IPS-18a (cell line): Measurements from ENCODE around the gene IFNA21.

Experiments
- H3K27ac ChIP-seq: one replicate; pipeline ENCODE4 v1.5.1; 2013; ENCODE audit warnings: low read length
- H3K27me3 ChIP-seq: one replicate; pipeline ENCODE4 v1.6.1; 2013; ENCODE audit warnings: mild to moderate bottlenecking, low read length; ENCODE audit not compliant: control insufficient read depth, insufficient read depth
- H3K36me3 ChIP-seq: one replicate; pipeline ENCODE4 v1.6.1; 2013; ENCODE audit warnings: low read depth, low read length; ENCODE audit not compliant: control insufficient read depth
- H3K4me1 ChIP-seq: one replicate; pipeline ENCODE4 v1.6.1; 2013; ENCODE audit warnings: low read depth, low read length; ENCODE audit not compliant: control insufficient read depth
- H3K4me3 ChIP-seq: one replicate; pipeline ENCODE4 v1.5.1; 2013; ENCODE audit warnings: low read length
- H3K9ac ChIP-seq: one replicate; pipeline ENCODE4 v1.6.1; 2013; ENCODE audit warnings: mild to moderate bottlenecking, low read length, moderate library complexity
- H3K9me3 ChIP-seq: one replicate; pipeline ENCODE4 v1.6.1; 2013; ENCODE audit warnings: low read depth, low read length; ENCODE audit not compliant: control insufficient read depth

The IFNA21 gene

DNA sequence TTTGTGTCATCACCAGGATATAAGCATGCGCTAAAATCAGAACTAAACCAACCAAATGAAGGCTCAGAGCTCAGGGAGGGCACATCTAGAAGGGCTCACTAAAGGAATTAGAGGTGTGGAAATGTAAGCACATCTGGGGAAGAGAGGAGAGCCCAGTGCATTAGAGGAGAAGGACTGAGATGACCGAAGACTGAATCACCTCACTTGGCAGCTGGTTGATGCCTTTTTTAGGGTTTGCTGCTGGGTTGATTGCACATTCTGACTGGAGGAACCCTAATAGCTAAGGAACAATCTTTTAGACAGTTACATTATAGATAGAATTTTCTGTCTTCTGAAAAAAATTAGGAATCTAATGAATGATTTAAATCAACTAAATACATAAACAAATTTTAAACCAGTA is 8.2 kb upstream of the IFNA21 start:
- H3K9ac ChIP-seq: no peak overlapping the region
- H3K4me3 ChIP-seq: no peak overlapping the region
- H3K4me1 ChIP-seq: no peaks in the 10 kb centered on the region
- H3K36me3 ChIP-seq: no peaks in the 10 kb centered on the region
- no peaks in the 10 kb centered on the region for H3K9me3 ChIP-seq
- H3K27ac ChIP-seq: no peak overlapping the region
- H3K27me3 ChIP-seq: no peaks in the 10 kb centered on the region

DNA sequence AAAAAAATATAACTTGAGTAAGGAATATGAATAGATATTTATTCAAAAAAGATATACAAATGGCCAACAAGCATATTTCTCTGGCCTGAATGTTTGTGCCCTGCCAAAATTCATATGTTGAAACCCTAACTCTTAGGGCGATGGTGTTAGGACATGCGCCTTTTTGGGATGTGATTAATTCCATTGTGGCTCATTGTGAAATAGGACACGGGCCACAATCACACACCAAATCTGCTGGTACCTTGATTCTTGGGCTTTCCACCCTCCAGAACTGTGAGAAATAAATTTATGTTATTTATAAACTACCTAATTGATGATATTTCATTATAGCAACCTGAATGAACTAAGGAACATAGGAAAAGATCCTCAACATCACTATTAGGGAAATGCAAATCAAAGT is 5.7 kb upstream of the IFNA21 start:
- no peaks in the 10 kb centered on the region for H3K9me3 ChIP-seq
- no peak overlapping the region for H3K9ac ChIP-seq
- H3K27me3 ChIP-seq: no peaks in the 10 kb centered on the region
- H3K4me1 ChIP-seq: no peaks in the 10 kb centered on the region
- no peaks in the 10 kb centered on the region for H3K36me3 ChIP-seq
- no peak overlapping the region for H3K4me3 ChIP-seq
- H3K27ac ChIP-seq: no peak overlapping the region

DNA sequence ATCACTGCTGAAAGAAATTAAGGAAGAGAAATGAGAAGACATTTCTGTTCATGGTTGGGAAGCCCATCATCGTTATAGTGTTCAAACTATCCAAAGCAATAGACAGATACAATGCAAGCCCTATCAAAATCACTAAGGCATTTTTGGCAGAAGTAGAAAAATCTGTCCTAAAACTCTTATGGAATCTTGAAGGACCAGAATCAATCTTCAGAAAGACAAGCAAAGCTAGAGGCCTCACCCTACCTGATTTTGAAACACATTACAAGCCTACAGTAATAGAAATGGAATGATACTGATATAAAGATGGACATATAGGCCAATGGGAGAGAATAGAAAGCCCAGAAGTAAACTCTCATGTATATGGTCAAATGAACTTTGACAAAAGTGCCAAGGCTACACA is 4.9 kb upstream of the IFNA21 start:
- Histone ChIP-seq H3K9me3 (no peaks in the 10 kb centered on the region), H3K36me3 (no peaks in the 10 kb centered on the region), H3K4me3 (no peak overlapping the region), H3K27me3 (no peaks in the 10 kb centered on the region), H3K9ac (no peak overlapping the region), H3K4me1 (no peaks in the 10 kb centered on the region), H3K27ac (no peak overlapping the region)

DNA sequence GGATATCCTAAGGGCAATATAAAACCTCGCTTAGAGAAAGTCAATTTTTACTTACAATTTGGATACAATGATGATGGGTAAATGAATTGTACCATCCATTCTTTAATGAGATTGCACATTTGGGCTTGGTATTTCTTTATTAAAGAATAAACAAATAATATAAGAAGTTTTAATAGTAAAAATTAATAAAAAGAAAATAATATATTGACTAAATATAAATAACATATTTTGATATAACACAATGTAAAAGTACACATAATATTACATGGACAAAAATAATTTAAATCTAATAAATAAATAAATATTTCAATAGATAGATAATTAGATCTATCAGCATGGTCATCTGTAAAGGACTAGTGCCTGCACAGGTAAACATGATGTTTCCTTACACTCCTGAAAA is 944 bp downstream of the IFNA21 start:
- Histone ChIP-seq H3K4me1 (no peaks in the 10 kb centered on the region), H3K9ac (no peak overlapping the region), H3K9me3 (no peaks in the 10 kb centered on the region), H3K27ac (no peak overlapping the region), H3K36me3 (no peaks in the 10 kb centered on the region), H3K4me3 (no peak overlapping the region), H3K27me3 (no peaks in the 10 kb centered on the region)

DNA sequence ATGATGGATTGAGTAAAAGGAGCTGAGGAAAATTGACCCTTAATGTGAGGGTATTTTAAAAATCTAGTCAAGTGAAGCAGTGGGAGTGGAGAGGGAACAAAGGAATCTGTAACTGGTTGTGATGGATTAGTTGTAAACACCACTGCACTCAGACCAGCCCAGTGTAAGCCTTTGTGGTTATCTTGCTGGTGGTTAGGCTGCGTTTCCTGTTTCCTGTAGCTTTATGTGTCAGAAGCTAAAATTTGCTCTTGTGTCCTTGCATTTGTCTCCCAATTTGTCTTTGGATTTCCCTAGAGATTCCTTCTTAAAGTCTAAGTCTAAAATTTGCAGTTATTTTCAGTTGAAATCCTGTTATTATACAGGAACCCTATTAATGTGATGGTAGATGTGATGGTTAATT is 6.3 kb downstream of the IFNA21 start:
- Histone ChIP-seq H3K27me3 (no peaks in the 10 kb centered on the region), H3K9ac (no peak overlapping the region), H3K9me3 (no peaks in the 10 kb centered on the region), H3K4me3 (no peak overlapping the region), H3K4me1 (no peaks in the 10 kb centered on the region), H3K36me3 (no peaks in the 10 kb centered on the region), H3K27ac (no peak overlapping the region)

DNA sequence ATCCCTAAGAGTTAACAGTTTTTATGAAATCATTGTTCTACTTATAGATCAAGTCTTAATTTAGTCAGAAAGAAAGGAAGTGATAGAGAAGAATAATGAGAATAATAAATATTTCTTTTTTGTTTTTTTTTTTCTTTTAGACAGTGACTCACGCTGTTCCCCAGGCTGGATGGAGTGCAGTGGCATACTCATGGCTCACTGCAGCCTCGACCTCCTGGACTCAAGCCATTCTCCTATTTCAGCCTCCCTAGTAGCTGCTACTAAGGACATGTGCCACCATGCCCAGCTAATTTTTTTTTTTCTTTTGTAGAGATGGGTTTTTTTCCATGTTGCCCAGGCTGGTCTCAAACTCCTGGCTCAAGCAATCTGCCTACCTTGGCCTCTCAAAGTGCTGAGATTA is 11.0 kb downstream of the IFNA21 start:
- Histone ChIP-seq H3K27me3 (no peaks in the 10 kb centered on the region), H3K9ac (no peak overlapping the region), H3K4me1 (no peaks in the 10 kb centered on the region), H3K36me3 (no peaks in the 10 kb centered on the region), H3K9me3 (no peaks in the 10 kb centered on the region), H3K4me3 (no peak overlapping the region), H3K27ac (no peak overlapping the region)

DNA sequence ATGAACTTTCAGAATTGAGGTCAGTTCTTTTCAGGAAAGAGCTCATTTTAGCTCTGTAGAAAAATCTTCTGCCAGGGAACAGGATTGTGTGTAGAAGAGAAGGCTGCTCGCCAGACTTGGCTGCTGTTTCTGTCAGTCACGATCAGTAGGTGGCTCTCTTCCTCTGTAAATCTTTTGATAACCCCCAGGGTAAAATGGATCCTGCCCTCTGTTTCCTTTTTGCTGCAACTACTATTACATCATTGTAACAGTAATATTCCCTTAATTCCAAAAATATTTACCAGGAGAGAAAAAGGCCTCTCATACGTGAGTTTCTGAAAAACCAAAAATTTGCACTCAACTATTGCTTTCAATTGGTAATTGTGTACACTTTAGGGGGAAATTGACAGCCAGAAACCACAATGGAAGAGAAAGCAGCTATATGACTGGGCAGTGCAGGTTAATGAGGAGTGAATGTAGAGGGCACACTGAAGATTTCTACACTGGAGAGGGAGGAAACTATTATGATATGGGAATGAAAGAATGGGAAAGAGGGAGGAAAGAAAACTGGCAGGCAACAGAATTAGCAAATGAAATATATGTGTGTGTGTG is 12.3 kb downstream of the IFNA21 start:
- Histone ChIP-seq H3K9ac (no peak overlapping the region), H3K9me3 (no peaks in the 10 kb centered on the region), H3K27me3 (no peaks in the 10 kb centered on the region), H3K4me3 (no peak overlapping the region), H3K4me1 (no peaks in the 10 kb centered on the region), H3K36me3 (no peaks in the 10 kb centered on the region), H3K27ac (no peak overlapping the region)

DNA sequence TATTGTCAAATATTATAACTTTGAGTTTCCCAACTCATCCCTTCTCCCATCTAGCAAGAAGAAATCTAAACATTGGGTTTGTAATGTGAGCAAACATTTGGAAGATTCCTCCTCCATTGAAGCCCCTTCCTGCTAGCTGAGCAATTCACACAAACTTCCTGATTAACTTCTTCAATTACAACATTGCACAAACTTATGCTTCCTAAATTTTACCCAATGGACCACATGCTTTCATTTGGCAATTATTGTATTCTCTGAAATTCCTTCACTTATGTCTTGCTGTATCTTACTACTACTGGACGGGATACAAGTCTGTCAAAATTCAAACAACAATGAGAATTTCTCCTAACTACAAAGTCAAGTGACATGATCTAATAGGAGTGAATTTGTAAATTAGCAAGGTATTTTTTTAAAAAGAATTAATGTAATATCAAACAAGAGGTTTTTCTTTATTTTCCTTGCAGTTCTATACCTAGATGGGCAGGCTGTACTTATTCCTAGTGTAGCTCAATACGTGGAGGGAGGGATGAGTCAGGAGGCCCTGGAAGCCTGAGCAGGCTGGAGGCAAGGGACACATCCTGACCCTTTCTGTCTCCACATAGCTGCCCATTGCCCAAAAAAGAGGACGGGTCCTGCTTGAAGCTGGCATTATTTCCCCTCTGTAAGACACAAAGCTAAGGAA is 13.0 kb downstream of the IFNA21 start:
- Histone ChIP-seq H3K27ac (no peak overlapping the region), H3K36me3 (no peaks in the 10 kb centered on the region), H3K4me3 (no peak overlapping the region), H3K9ac (no peak overlapping the region), H3K27me3 (no peaks in the 10 kb centered on the region), H3K9me3 (no peaks in the 10 kb centered on the region), H3K4me1 (no peaks in the 10 kb centered on the region)

DNA sequence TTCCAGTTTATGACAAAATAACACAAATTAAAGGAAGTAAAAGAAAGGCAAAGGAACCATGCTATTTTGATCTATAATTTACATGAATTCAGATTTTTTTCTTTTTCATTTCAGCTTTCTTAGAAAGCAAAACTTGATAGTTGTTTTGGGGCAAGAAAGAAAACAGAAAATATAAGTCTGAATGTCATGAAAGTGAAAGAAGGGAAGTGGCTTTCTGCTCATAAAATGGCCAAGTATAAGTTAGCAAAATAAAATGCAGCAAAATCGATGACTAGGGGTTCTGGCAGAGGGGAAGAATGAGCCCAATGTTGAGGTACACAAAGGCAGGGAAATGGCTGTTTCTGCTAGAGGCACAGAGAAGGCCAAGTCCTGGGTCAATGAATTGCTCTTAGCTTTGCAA is 21.9 kb downstream of the IFNA21 start:
- Histone ChIP-seq H3K9me3 (no peaks in the 10 kb centered on the region), H3K4me3 (no peak overlapping the region), H3K36me3 (no peaks in the 10 kb centered on the region), H3K4me1 (no peaks in the 10 kb centered on the region), H3K27ac (no peak overlapping the region), H3K27me3 (no peaks in the 10 kb centered on the region), H3K9ac (no peak overlapping the region)

DNA sequence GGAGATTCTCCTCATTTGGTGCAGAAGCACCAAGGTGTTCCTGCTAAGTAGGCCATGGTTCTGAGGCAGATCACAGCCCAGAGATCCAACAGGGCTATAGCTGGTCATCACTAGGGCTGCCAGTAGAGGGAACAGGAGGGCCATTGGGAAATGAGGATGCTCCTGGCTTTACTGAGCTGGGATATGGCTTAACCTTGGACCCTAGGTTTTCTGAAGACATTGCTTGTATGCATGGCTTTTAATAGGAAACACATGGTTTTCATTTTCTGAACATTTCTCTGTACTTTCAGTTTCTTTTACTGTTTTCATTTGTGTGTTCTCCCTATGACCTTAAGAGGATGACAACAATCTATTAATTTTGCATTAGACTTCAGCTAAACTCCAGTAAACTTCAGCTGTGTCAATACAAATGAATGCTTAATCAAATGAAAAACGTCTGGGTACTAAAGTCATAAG is 25.0 kb downstream of the IFNA21 start, which contains the start of gene IFNW1:
TSS of gene IFNW1 (minus strand) at position 406 of the 456 bp plus-strand sequence. CDS start at position 144, 262 bp downstream.
- H3K27ac ChIP-seq: no peak within 1 kb of the TSS
- no peaks in the 10 kb centered on the region for H3K36me3 ChIP-seq
- H3K27me3 ChIP-seq: no peaks in the 10 kb centered on the region
- H3K4me3 ChIP-seq: no peak within 1 kb of the TSS
- H3K9ac ChIP-seq: no peak within 1 kb of the TSS
- H3K9me3 ChIP-seq: no peaks in the 10 kb centered on the region
- H3K4me1 ChIP-seq: no peaks in the 10 kb centered on the region

DNA sequence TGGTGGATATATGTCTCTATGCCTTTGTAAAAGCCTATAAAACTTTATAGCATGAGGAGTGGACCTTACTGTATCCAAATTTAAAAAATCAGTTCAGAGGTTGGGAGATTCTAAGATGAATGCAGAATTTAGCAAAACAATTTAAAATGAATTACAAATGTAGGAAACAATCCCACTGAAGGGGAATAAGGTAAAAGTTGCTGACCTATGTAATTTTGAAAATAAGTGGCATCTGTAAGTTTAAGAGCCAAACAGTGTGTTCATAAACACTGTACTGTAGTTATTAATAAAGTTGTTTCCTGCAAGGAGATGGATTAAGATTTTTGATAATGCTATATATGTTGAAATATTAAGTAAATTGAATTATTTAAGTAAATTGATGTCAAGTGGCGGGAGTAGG is 29.4 kb downstream of the IFNA21 start:
- no peak overlapping the region for H3K4me3 ChIP-seq
- no peaks in the 10 kb centered on the region for H3K27me3 ChIP-seq
- no peaks in the 10 kb centered on the region for H3K9me3 ChIP-seq
- H3K27ac ChIP-seq: no peak overlapping the region
- no peak overlapping the region for H3K9ac ChIP-seq
- H3K4me1 ChIP-seq: no peaks in the 10 kb centered on the region
- H3K36me3 ChIP-seq: no peaks in the 10 kb centered on the region

DNA sequence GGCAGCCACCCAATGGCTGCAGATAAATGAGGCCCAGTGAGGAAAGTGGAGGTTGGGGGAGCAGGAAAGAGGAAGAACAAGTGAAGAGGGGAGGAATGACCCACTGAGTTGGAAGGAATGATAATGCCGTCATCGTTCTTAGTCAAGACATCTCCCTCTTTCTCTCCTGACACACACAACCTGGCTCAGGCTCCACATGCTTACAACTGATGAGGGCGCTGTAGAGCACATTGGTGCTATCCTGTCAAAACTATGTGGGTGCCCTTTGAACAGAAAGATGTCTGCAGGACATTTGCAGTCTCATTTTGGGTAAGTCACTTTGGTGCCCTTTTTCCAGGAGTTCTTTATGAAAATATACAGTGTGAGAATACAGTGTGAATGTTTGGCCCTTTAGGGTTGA is 30.7 kb downstream of the IFNA21 start:
- no peak overlapping the region for H3K27ac ChIP-seq
- H3K36me3 ChIP-seq: no peaks in the 10 kb centered on the region
- no peaks in the 10 kb centered on the region for H3K9me3 ChIP-seq
- no peaks in the 10 kb centered on the region for H3K27me3 ChIP-seq
- H3K4me1 ChIP-seq: no peaks in the 10 kb centered on the region
- H3K4me3 ChIP-seq: no peak overlapping the region
- no peak overlapping the region for H3K9ac ChIP-seq
